GM12801 (cell line): Measurements from ENCODE around the gene RAB3D.

Experiments used
- TF ChIP-seq, protein P1 (sequence below): IDR thresholded peaks from one replicate; pipeline ENCODE4 v1.5.1; 2011; ENCODE audit warnings: control low read depth; ENCODE audit not compliant: insufficient read length; ENCODE audit errors: extremely low read depth

Gene RAB3D

DNA sequence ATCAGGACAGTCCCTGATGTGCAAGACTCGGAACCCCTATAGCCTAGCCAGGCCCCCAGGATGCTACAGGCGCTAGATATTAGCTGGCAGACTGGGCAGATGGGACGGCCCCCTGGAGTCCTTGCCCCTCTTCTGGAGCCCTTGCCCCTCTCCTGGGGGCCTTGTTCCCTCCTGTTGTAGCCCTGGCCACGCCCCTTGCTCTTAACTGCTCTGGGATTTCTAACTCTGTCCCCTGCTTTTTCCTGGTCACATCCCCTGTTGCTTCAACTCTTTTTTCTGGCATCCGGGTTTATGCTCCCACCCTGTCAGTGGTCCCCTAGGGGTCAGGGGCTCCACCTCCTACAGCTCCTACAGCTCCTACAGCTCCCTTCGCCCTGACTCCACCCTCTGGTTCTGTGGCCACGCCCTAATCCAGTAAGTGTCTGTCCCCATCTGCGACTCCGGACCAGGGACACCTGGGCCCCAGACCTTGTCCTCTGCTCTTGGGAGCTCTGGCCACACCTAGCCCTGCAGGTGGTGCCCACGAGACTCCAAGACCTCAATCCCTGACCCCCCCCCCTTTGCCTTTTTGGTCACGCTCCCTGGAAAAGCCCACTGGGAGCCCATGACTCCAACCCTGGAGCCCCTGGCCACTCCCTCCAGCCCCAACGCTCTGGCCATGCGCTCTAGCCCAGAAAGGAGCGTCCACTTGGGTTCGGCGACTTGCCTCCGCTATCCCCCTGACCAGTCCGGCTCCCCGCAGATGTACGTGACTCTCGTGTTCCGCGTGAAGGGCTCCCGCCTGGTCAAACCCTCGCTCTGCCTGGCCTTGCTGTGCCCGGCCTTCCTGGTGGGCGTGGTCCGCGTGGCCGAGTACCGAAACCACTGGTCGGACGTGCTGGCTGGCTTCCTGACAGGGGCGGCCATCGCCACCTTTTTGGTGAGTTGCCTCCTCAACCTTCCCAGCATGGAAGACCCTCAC lies 22.6 kb upstream of the RAB3D start:
- TF ChIP-seq, protein P1, sequence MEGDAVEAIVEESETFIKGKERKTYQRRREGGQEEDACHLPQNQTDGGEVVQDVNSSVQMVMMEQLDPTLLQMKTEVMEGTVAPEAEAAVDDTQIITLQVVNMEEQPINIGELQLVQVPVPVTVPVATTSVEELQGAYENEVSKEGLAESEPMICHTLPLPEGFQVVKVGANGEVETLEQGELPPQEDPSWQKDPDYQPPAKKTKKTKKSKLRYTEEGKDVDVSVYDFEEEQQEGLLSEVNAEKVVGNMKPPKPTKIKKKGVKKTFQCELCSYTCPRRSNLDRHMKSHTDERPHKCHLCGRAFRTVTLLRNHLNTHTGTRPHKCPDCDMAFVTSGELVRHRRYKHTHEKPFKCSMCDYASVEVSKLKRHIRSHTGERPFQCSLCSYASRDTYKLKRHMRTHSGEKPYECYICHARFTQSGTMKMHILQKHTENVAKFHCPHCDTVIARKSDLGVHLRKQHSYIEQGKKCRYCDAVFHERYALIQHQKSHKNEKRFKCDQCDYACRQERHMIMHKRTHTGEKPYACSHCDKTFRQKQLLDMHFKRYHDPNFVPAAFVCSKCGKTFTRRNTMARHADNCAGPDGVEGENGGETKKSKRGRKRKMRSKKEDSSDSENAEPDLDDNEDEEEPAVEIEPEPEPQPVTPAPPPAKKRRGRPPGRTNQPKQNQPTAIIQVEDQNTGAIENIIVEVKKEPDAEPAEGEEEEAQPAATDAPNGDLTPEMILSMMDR: no peak

GRCh38 chr19:11361037-11361770 lies 21.7 kb upstream of the RAB3D start:
- TF ChIP-seq, protein P1: no peak

DNA sequence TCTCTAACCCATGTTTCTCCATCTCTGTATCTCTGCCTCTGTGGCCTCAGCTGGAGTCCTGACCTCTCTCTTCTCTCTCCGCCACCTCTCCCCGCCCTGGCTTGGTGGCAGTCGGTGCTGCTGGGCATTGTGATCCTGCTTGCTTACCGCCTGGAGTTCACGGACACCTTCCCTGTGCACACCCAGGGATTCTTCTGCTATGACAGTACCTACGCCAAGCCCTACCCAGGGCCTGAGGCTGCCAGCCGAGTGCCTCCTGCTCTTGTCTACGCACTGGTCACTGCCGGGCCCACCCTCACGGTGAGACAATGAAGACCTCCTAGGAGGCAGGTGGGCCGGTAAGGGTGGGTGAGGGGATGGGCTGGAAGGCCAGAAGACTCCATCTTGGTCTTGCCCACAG lies 20.0 kb upstream of the RAB3D start:
- TF ChIP-seq, protein P1: no peak

GRCh38 chr19:11356676-11357550 lies 17.5 kb upstream of the RAB3D start:
- TF ChIP-seq, protein P1: no peak

- TF ChIP-seq, protein P1: no peak
Observed at GRCh38 chr19:11356074-11356397, 16.6 kb upstream of the RAB3D start.

DNA sequence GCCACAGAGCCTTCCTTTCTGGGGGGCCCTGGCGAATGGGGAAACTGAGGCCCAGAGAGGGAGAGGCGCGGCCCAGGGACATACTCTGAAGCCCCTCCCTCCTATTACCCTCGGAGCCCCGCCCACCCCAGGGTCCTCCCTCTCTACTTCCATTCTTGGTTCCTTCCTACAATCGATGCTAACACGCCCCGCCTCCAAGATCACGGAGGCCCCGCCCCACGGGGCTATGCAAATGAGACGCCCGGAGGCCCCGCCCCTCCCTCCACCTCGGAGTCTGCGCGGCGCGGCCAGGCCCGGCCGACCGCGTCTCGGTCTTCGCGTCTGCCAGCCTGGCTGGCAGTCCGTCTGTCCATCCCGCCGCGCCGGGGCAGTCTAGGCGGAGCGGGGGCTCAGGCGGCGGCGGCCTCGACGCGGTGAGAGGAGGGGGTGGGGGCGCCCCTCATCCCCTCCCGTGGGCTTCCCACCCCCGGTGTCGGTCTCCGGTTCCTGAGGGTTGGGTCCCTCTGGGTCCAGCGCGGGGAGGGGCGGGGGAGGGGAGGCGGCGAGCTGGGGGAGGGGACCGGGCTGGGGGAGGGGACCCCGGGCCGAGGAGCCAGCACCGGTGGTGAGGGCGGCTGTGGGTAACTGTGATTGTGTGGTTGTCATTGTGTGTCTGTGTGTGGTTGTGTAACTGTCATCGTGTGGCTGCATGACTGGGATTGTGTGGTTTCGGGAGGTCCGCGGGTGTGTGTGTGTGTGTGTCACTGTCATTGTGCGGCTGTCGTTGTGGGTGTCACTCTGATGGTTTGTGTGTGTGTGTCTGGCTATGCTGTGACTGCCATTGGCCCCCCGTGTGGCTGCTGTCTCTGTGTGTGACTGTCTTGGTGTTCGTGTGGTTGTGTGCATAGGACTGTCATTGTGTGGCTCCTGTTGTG lies 16.0 kb upstream of the RAB3D start, which contains the start of gene PLPPR2:
Gene PLPPR2 (plus strand): TSS at position 273 of the 914 bp plus-strand sequence. CDS start 2,242 bp downstream, outside the sequence.
- TF ChIP-seq, protein P1: no peak
